Measurements from ENCODE around the gene TCOF1.
A peak's percentile ranks its signal among the peaks of the same experiment; 100 is the strongest.

The TCOF1 gene

GRCh38 chr5:150342583-150342982 lies 14.9 kb upstream of the TCOF1 start:
- DNase-seq = no peak
- in situ Hi-C loops (cut with HindIII; ENCODE audit: low pct_ligation_motif_present, low pct_unique_long_range_greater_than_20kb, low sequenced_read_pairs) = no loop called here

- no peak for DNase-seq
- in situ Hi-C loops (cut with HindIII; ENCODE audit: low pct_ligation_motif_present, low pct_unique_long_range_greater_than_20kb, low sequenced_read_pairs) = no loop called here
These were observed 13.4 kb upstream of the TCOF1 start for GRCh38 chr5:150343994-150344631.

- no peak for DNase-seq
- in situ Hi-C loops (cut with HindIII; ENCODE audit: low pct_ligation_motif_present, low pct_unique_long_range_greater_than_20kb, low sequenced_read_pairs) = no loop called here
These were observed 11.8 kb upstream of the TCOF1 start for GRCh38 chr5:150345716-150346115.

- in situ Hi-C loops (cut with HindIII; ENCODE audit: low pct_ligation_motif_present, low pct_unique_long_range_greater_than_20kb, low sequenced_read_pairs) = no loop called here
- no peak for DNase-seq
These were observed 10.9 kb upstream of the TCOF1 start for GRCh38 chr5:150346592-150346991.

GRCh38 chr5:150347003-150347402 lies 10.5 kb upstream of the TCOF1 start:
- no peak for DNase-seq
- in situ Hi-C loops (cut with HindIII; ENCODE audit: low pct_ligation_motif_present, low pct_unique_long_range_greater_than_20kb, low sequenced_read_pairs) = no loop called here

- in situ Hi-C loops (cut with HindIII; ENCODE audit: low pct_ligation_motif_present, low pct_unique_long_range_greater_than_20kb, low sequenced_read_pairs) = no loop called here
- no peak for DNase-seq
These were observed 10.0 kb upstream of the TCOF1 start for GRCh38 chr5:150347451-150347850.

- in situ Hi-C loops (cut with HindIII; ENCODE audit: low pct_ligation_motif_present, low pct_unique_long_range_greater_than_20kb, low sequenced_read_pairs) = no loop called here
- peak; percentile 18 for DNase-seq
These were observed 7.7 kb upstream of the TCOF1 start for GRCh38 chr5:150349681-150350275.

- in situ Hi-C loops (cut with HindIII; ENCODE audit: low pct_ligation_motif_present, low pct_unique_long_range_greater_than_20kb, low sequenced_read_pairs) = no loop called here
- peak; percentile 81 for DNase-seq
These were observed 6.8 kb upstream of the TCOF1 start for GRCh38 chr5:150350524-150351344.

GRCh38 chr5:150352244-150353031 lies 5.1 kb upstream of the TCOF1 start:
- in situ Hi-C loops (cut with HindIII; ENCODE audit: low pct_ligation_motif_present, low pct_unique_long_range_greater_than_20kb, low sequenced_read_pairs) = no loop called here
- no peak for DNase-seq

- in situ Hi-C loops (cut with HindIII; ENCODE audit: low pct_ligation_motif_present, low pct_unique_long_range_greater_than_20kb, low sequenced_read_pairs) = no loop called here
These were observed 4.3 kb upstream of the TCOF1 start for GRCh38 chr5:150353032-150353675.

GRCh38 chr5:150355791-150356190 lies 1.7 kb upstream of the TCOF1 start:
- in situ Hi-C loops (cut with HindIII; ENCODE audit: low pct_ligation_motif_present, low pct_unique_long_range_greater_than_20kb, low sequenced_read_pairs) = no loop called here
- no peak for DNase-seq

More at GRCh38 chr5:150353032-150353675, 4.3 kb upstream of the TCOF1 start:
- DNase-seq = no peak

- in situ Hi-C loops (cut with HindIII; ENCODE audit: low pct_ligation_motif_present, low pct_unique_long_range_greater_than_20kb, low sequenced_read_pairs) = no loop called here
- DNase-seq = no peak
These were observed 762 bp upstream of the TCOF1 start for GRCh38 chr5:150356575-150357294.

GRCh38 chr5:150358261-150359095 lies 981 bp downstream of the TCOF1 start:
- DNase-seq = peak; percentile 48
- in situ Hi-C loops (cut with HindIII; ENCODE audit: low pct_ligation_motif_present, low pct_unique_long_range_greater_than_20kb, low sequenced_read_pairs) = no loop called here

GRCh38 chr5:150361301-150361700 lies 3.8 kb downstream of the TCOF1 start:
- in situ Hi-C loops (cut with HindIII; ENCODE audit: low pct_ligation_motif_present, low pct_unique_long_range_greater_than_20kb, low sequenced_read_pairs) = no loop called here
- no peak for DNase-seq

- no peak for DNase-seq
- in situ Hi-C loops (cut with HindIII; ENCODE audit: low pct_ligation_motif_present, low pct_unique_long_range_greater_than_20kb, low sequenced_read_pairs) = no loop called here
These were observed 5.7 kb downstream of the TCOF1 start for GRCh38 chr5:150363185-150363584.

GRCh38 chr5:150364004-150364403 lies 6.5 kb downstream of the TCOF1 start:
- in situ Hi-C loops (cut with HindIII; ENCODE audit: low pct_ligation_motif_present, low pct_unique_long_range_greater_than_20kb, low sequenced_read_pairs) = no loop called here
- DNase-seq = no peak

- in situ Hi-C loops (cut with HindIII; ENCODE audit: low pct_ligation_motif_present, low pct_unique_long_range_greater_than_20kb, low sequenced_read_pairs) = no loop called here
- no peak for DNase-seq
These were observed 11.0 kb downstream of the TCOF1 start for GRCh38 chr5:150368526-150368925.
